Left lobe of liver (tissue), 2 donors: Measurements from ENCODE around the gene CIDEC. TPM values are rescaled to one million over a fixed set of nuclear protein-coding genes. Genes with fewer than 3 reads are reported as not detected.
"Not testable (repeated sequence)": the region's sequence is repeated elsewhere in the genome, so short reads cannot be mapped to it uniquely, and the experiment has no call there.

Experiments used
- ATAC-seq: fragments of 200-7000 bp; cut with Tn5 transposase; one replicate; pipeline ENCODE4 v1.9.1; 2020; ENCODE audit warnings: mild to moderate bottlenecking, moderate library complexity
- DNase-seq: peaks from one replicate; pipeline ENCODE4 v3.0.0-alpha.2; 2020; ENCODE audit warnings: low spot score
- total RNA-seq: library from RNA; stranded (reverse); gene quantifications from one replicate; pipeline ENCODE4 v1.2.1, GENCODE V29; 2021
- donor health status: DM: no; HTN: no; CAD: no; lungs with moderate emphysema.
- donor health status: DM: no; HTN: yes; CAD: no.

The CIDEC gene
- total RNA-seq, 1 donor from 2014 or later = 0.83 TPM

GRCh38 chr3:9902372-9903237 lies 22.6 kb upstream of the CIDEC start, which contains the start of gene IL17RE:
TSS of gene IL17RE (plus strand) at chr3:9902848. CDS start at chr3:9902933, 85 bp downstream.
- peak; percentile 70 for ATAC-seq
- DNase-seq = peak; percentile 76

GRCh38 chr3:9901967-9902366 lies 21.9 kb upstream of the CIDEC start:
- DNase-seq (no peak), ATAC-seq (no peak)

DNA sequence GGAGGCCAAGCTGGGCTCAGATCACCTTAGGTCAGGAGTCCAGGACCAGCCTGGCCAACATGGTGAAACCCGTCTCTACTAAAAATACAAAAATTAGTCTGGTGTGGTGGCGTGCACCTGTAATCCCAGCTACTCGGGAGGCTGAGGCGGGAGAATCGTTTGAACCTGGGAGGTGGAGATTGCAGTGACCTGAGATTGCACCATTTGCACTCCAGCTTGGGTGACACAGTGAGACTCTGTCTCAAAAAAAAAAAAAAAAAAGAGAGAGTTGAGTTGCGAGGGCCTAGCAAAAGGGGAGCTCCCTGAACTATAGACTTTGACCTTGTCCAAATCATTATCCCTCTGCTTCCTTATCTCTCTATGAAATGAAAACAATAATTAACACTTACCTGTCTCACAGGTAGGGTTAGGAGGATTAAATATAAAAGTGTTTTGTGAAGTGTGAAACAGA lies 20.9 kb upstream of the CIDEC start:
- DNase-seq = not testable (repeated sequence)
- ATAC-seq = peak; percentile 6

DNA sequence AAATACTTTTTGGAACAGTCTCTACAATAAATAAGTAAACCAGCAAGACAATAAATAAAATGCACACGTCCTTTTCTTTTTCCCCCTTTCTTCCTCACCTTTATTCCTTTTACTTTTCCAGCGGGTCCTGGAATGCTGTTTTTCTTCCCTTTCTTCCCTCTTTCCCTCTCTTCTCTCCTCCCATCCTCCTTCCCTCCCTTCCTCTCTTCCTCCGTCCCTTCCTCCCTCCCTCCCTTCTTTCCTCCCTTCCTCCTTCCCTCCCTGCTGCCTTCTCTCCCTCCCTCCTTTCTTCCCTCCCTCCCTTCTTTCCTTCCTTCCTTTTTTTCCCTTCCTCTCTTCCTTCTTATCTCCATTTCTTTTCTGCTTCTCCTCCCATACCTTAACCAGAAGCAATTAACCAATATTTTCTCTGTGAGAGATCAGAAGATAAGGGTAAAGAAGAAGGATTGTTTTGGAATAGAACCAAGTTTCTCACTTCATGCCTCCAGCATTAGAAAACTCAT lies 19.3 kb upstream of the CIDEC start:
- DNase-seq (no peak), ATAC-seq (no peak)

GRCh38 chr3:9898467-9899241 lies 18.6 kb upstream of the CIDEC start:
- ATAC-seq = peak; percentile 31

DNA sequence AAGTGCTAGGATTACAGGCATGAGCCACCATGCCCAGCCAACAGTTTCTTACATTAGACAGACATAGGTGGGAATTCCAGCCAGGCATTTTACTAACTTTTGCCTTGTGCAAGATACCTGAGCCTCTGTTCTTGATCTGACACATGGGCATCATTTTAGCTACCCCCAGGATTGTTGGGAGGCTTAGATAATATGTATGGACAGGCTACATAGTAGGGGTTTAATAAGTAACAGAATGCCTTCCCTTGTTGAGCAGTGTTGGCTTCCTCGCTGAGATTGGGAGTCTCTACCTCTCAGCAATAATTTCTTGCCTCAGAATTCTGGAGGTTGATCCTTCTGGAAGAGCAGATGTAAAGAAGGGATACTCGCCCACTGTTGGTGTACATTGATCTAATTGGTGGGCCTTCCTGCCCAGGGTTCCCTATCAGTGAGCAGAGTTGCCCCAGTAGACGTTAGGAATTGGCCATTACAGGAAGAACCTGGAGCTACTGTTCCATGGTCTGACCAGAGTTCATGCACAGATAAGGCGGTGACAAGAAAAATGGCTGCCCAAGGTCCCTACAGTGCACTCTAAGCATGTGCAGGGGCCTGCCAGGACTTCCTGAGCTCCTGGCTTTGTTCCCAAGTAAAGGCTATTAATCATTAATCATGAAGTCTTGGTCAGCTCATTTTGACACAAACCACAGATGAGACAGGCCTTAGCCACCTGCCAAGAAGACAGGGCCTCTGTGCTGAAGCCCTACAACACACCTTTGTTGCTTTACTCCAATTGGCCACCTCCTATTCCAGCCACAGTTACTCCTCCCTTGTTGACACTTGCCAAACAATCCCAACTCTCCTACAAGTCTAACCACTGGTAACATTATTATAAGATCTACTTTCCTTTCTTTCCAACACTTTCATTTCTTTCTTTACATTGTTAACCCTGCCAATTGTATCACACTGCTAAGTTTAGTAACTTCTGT lies 17.6 kb upstream of the CIDEC start:
- ATAC-seq = peak; percentile 81

More at GRCh38 chr3:9898467-9899241, 18.6 kb upstream of the CIDEC start:
- peak; percentile 70 for DNase-seq

GRCh38 chr3:9896755-9897407 lies 16.8 kb upstream of the CIDEC start:
- ATAC-seq (peak; percentile 52), DNase-seq (peak; percentile 78)

More for the DNA sequence above, 17.6 kb upstream of the CIDEC start:
- peak; percentile 88 for DNase-seq

DNA sequence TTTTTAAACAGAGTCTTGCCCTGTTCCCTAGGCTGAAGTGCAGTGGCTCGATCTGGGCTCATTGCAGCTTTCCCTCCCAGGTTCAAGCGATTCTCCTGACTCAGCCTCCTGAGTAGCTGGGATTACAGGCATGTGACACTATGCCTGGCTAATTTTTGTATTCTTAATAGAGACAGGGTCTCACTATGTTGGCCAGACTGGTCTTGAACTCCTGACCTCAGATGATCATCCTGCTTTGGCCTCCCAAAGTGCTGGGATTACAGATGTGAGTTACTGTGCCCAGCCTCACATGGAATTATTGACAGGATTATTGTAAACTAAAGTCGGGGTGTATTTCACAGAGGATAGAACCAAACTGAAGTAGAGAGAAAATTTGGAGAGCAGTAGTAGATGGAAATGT lies 15.7 kb upstream of the CIDEC start:
- not testable (repeated sequence) for ATAC-seq, DNase-seq

DNA sequence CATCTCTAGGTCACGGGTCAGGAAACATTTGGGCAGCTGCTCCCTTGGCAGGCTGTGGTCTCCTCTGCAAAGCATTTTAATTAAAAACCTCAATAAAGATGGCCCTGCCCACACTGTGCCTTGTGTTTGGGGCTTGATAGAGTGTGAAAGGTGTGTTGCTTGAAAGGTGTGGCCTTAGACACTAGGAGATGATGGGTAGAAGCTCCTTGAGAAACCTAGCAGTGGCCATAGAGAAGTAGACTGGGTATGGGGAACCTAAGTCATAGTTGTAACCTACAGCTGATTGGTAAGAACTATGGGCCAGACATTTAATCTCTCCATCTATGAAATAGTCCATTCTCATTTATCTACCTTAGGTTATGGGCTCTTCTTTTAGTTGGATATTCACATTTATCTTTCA lies 13.7 kb upstream of the CIDEC start:
- ATAC-seq (no peak), DNase-seq (no peak)

DNA sequence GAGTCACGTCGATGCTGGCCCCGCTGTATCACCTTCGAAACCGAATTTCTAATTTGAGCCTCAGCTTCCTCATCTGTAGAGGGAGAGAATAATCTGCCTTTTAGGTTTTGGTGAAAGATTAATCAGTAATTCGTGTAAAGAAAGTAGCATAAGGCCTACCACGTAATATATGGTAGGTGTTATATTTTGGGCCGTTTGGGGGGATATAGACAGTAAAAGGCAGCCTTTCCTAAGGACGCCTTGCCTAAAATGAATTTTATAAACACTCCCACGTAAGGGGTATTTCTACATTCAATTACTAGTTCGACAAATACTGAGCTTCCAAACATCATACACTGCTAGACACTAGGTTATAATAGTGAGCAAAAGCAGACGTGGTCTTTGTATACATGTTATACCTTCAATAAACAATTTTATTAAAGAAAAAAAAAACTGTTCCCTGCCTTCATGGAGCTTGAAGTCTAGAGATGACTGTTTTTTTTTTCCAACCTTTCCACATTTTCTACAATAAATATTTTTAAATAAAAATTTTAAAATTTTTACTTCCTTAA lies 11.1 kb upstream of the CIDEC start:
- DNase-seq = no peak
- ATAC-seq = no peak

DNA sequence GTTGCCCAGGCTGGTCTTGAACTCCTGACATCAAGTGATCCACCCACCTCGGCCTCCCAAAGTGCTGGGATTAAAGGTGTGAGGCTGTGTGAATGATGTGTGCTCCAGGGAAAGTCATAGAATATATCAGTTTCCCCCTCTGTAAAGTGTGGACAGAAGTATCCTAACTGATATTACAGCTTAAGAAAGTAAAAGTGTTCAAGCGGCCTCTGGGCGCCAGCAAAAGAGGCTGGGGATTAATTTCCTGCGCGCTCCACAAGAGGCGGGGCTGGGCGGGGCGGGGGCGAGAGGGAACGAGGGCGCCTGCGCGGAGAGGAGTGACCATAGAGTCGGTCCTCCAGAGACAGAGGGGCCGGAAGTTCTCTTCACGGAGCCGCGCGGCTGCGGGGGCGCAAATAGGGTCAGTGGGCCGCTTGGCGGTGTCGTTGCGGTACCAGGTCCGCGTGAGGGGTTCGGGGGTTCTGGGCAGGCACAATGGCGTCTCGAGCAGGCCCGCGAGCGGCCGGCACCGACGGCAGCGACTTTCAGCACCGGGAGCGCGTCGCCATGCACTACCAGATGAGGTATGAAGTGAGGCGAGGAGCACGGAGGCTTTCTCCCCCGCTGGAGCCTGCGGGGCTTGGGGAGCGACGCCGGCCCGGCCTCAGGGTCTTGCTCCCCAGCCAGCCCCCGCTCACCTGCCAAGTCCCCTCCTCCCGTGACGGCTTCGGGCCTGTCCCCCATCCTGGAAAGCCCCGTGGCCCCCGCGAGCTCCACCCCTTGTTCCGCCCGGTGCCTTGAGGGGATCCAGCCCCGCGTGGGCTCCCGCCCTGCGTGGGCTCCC lies 10.4 kb upstream of the CIDEC start, which contains the start of gene JAGN1:
Gene JAGN1 (plus strand): TSS at position 362 of the 823 bp plus-strand sequence. CDS start 113 bp downstream, at position 475.
- DNase-seq = peak; percentile 89
- ATAC-seq = peak; percentile 99

GRCh38 chr3:9889405-9889804 lies 9.4 kb upstream of the CIDEC start:
- no peak for DNase-seq
- no peak for ATAC-seq

DNA sequence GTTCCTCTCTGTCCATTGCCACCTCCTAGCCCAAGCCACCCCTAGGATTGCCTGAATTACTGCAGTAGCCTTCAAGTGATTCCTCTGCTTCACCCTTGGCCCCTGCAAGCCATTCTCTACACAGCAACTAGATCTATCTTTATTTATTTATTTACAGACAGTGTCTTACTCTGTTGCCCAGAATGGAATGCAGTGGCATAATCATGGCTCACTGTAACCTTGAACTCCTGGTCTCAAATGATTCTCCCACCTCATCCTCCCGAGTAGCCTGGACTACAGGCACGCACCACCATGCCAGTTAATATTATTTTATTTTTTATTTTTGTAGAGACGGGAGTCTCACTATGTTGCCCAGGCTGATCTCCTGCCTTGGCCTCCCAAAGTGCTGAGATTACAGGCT lies 8.5 kb upstream of the CIDEC start:
- DNase-seq (no peak), ATAC-seq (no peak)

DNA sequence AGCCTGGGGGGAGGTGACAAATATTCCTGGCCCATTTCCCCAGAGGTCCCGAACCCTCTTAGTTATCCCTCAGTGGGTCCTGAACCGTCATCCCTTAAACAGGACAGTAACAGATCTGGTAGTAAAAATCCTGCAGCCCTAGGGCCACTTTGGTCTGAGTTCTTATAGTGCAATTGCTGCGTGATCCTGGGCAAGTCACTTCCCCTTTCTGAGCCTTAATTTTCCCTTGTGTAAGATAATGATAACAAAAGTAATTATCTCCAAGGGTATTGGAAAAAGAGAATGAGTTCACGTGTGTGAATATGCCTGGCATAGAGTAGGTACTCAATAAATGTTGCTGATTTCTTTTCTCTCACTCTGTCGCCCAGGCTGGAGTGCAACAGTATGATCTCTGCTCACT lies 7.4 kb upstream of the CIDEC start:
- no peak for ATAC-seq
- no peak for DNase-seq

- no peak for DNase-seq
- no peak for ATAC-seq
Measured at GRCh38 chr3:9886328-9886727, 6.3 kb upstream of the CIDEC start.

DNA sequence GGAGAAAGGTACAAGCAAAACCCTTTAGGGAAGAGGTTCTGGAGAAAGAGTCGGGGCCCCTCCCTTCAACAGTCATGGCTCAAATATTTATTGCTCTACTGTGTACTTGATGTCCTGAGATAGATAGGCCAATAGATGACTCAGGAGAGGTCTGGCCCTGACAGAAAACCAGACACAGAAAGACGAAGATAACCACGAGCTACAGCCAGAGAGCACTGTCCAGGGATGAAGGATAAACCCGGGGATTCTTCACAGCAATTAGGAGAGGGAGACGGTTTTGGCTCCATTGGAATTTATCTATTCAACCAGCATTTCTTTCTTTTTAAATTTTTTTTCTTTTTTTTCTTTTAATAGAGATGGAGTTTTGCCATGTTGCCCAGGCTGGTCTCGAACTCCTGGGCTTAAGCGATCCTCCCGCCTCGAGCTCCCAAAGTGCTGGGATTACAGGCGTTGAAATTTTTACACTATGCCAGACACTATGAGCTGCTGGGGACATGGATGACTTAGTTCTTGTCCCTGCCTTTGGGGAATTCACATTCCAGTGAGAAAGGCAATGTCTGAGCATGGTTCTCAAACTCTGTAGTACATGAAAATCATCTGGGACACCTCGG lies 4.6 kb upstream of the CIDEC start:
- ATAC-seq = no peak
- DNase-seq = no peak

GRCh38 chr3:9883706-9884554 lies 3.9 kb upstream of the CIDEC start:
- no peak for DNase-seq
- ATAC-seq = no peak
